GM12878 (cell line): Measurements from ENCODE around the gene MRPL30. TPM values are rescaled to one million over a fixed set of nuclear protein-coding genes. Genes with fewer than 3 reads are reported as not detected.

ENCODE experiments used
- ATF2 ChIP-seq: IDR thresholded peaks from 2 replicates; pipeline ENCODE4 v1.6.1; 2012; ENCODE audit warnings: low read length, inconsistent platforms
- CHD2 ChIP-seq: IDR thresholded peaks from 2 replicates; pipeline ENCODE4 v1.6.1; 2011; ENCODE audit warnings: low read depth, low read length, improper control_type of control experiment, borderline replicate concordance
- CHD4 ChIP-seq: fragments of 200-600 bp; sonication (generic); IDR thresholded peaks from 2 replicates; pipeline ENCODE4 v1.6.1; 2016; ENCODE audit warnings: mild to moderate bottlenecking
- CUX1 ChIP-seq: IDR thresholded peaks from 2 replicates; pipeline ENCODE4 v1.6.1; 2012; ENCODE audit warnings: improper control_type of control experiment, low read depth, low read length; ENCODE audit not compliant: insufficient replicate concordance
- ELK1 ChIP-seq: IDR thresholded peaks from 2 replicates; pipeline ENCODE4 v1.6.1; 2012; ENCODE audit warnings: low read depth, low read length, improper control_type of control experiment
- IRF5 ChIP-seq: fragments of 450-650 bp; IDR thresholded peaks from 2 replicates; pipeline ENCODE4 v1.6.1; 2017; ENCODE audit warnings: borderline replicate concordance
- KLF5 ChIP-seq: fragments of 450-650 bp; IDR thresholded peaks from 2 replicates; pipeline ENCODE4 v1.6.1; 2014; ENCODE audit warnings: mild to moderate bottlenecking; ENCODE audit not compliant: partially characterized antibody
- MEF2B ChIP-seq: fragments of 450-650 bp; IDR thresholded peaks from 2 replicates; pipeline ENCODE4 v1.6.1; 2018; ENCODE audit warnings: mild to moderate bottlenecking, moderate library complexity; ENCODE audit not compliant: partially characterized antibody, poor library complexity, severe bottlenecking
- NBN ChIP-seq: fragments of 450-650 bp; IDR thresholded peaks from 2 replicates; pipeline ENCODE4 v1.6.1; 2016
- NRF1 ChIP-seq: conservative IDR thresholded peaks from 2 replicates; pipeline ENCODE4 v1.6.1; 2011; ENCODE audit warnings: mild to moderate bottlenecking, low read depth, low read length, improper control_type of control experiment
- PAX5 ChIP-seq: IDR thresholded peaks from 2 replicates; pipeline ENCODE4 v1.6.1; 2011; ENCODE audit warnings: low read depth, low read length, borderline replicate concordance
- SMC3 ChIP-seq: IDR thresholded peaks from 2 replicates; pipeline ENCODE4 v1.6.1; 2011; ENCODE audit warnings: low read length, improper control_type of control experiment, borderline replicate concordance
- USF1 ChIP-seq: IDR thresholded peaks from 2 replicates; pipeline ENCODE4 v1.6.1; 2011; ENCODE audit warnings: borderline replicate concordance, low read depth, mild to moderate bottlenecking, moderate library complexity, mixed read lengths, low read length; ENCODE audit not compliant: insufficient read depth; ENCODE audit errors: extremely low read length
- ZBTB40 ChIP-seq: fragments of 450-650 bp; IDR thresholded peaks from 2 replicates; pipeline ENCODE4 v1.6.1; 2016; ENCODE audit warnings: mild to moderate bottlenecking, moderate library complexity, borderline replicate concordance
- polyA plus RNA-seq, 11 experiments: library from polyadenylated mRNA; depleted of rRNA in 4 of 11; unstranded in 6 of 11; stranded (reverse) in 5 of 11; fragments of >200 nt; fragmentation: Nextera tagmentation in 4 of 11; fragmentation: Illumina TruSeq in 1 of 11; extraction: Ambion mirVana in 4 of 11; extraction: Trizol in 1 of 11; gene quantifications; 1 replicate in 1 of 11; 2 replicates in 10 of 11; pipeline versions ENCODE4 v1.2.1 to v1.2.3, GENCODE V29; 2011 to 2016; ENCODE audit warnings: inconsistent platforms in 2 of 11, missing spikeins in 2 of 11, low read depth in 1 of 11
- total RNA-seq, 4 experiments: library from RNA; depleted of rRNA in 3 of 4; stranded (reverse); fragments of >200 nt in 3 of 4; fragmentation: Illumina TruSeq in 1 of 4; extraction: Trizol in 1 of 4; gene quantifications; 2 replicates each; pipeline versions ENCODE4 v1.2.1 to v1.2.3, GENCODE V29; 2013 to 2021

The MRPL30 gene
- total and polyA plus RNA-seq, 10 of the 15 experiments (the other 5 are each of a cell fraction or from before 2014, with no cell fraction given) = 33.6 to 63.3 (median 40.1) TPM

- TF ChIP-seq CUX1 (no peak), KLF5 (no peak), ATF2 (0 out of 2 replicates have a peak, but pooled peaks have one; percentile 39), USF1 (no peak), IRF5 (no peak), CHD4 (no peak), SMC3 (no peak), CHD2 (no peak), PAX5 (no peak), ELK1 (no peak), ZBTB40 (peak; percentile 23; the same call in 1 of the 2 replicates), NBN (no peak), NRF1 (no peak), MEF2B (no peak)
Measured at GRCh38 chr2:99169534-99169933, 11.4 kb upstream of the MRPL30 start (continued).
